GM11168 (cell line): ENCODE data around the gene FKBP9.

Experiments
- in situ Hi-C: fragments of 300-500 bp; cut with MboI; formaldehyde crosslinking; loops from one replicate; pipeline ENCODE4 v1.12.0; 2022; ENCODE audit warnings: low sequenced_read_pairs; ENCODE audit not compliant: unreplicated experiment

Gene FKBP9

GRCh38 chr7:33053721-33054120 is 96.5 kb downstream of the FKBP9 start:
- in situ Hi-C loops: no loop called here

GRCh38 chr7:33054261-33054964 is 97.2 kb downstream of the FKBP9 start:
- in situ Hi-C loops: no loop called here

- in situ Hi-C loops: no loop called here
Observed at GRCh38 chr7:33055158-33055557, 97.9 kb downstream of the FKBP9 start.
